GM12865 (cell line): ENCODE results near the gene NAT8L.

Experiments used
- DNase-seq: peaks from one replicate; pipeline ENCODE4 v3.0.0; 2010; ENCODE audit warnings: low read depth
- H3K4me3 ChIP-seq: 2 replicates; pipeline ENCODE4 v1.5.1; 2011; ENCODE audit warnings: mild to moderate bottlenecking, low read depth, low read length, control low read depth
- CTCF ChIP-seq: IDR thresholded peaks from 2 replicates; pipeline ENCODE4 v1.5.1; 2011; ENCODE audit warnings: low read length, control low read depth, low read depth, inconsistent platforms; ENCODE audit not compliant: insufficient read depth; ENCODE audit errors: missing control alignments

NAT8L gene

DNA sequence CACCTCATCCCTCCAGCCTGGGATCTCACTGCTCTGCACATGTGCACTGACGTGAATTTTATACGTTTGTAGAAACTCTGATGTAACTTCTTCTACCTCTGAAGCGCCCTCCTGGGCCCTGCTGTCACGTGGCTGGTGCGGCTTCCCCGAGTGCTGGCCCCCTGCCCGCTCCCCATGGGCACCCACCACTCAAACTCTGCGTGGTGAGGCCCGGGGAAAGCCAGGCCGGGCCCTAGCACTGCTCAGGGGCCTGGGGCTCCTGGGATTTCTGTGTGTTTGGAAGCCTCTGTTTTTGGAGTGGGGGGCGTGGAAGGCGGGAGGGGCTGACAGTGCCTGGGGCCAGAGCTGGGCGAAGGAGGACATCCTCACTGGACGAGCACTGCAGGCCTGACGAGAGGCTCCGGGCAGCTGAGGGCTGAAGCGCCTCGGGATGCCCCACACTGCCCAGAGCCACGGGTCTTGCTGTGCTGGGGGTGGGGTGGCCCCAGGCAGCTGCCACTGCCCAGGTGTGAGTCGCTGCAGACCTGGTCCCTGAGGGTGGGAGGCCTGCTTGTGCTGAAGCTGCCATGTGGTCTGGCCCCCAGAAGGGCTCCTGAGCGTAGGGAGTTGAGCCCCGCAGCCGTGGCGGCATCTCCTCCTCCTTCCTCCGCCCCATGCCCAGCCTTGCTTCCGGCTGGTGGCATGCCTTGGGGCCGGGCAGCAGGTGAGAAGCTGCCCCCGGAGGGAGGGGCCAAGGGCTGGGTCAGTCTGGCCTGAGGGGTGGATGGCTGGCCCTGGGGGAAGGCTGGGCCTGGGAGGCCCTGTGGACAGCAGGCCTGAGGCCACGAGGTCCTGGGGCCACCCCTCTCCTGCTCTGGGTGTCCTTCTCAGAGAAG is 7.7 kb downstream of the NAT8L start:
- TF ChIP-seq CTCF = no peak
- no peak for DNase-seq
- no peak overlapping the region for H3K4me3 ChIP-seq

GRCh38 chr4:2067446-2068197 is 8.5 kb downstream of the NAT8L start:
- H3K4me3 ChIP-seq = no peak overlapping the region
- TF ChIP-seq CTCF = no peak

DNA sequence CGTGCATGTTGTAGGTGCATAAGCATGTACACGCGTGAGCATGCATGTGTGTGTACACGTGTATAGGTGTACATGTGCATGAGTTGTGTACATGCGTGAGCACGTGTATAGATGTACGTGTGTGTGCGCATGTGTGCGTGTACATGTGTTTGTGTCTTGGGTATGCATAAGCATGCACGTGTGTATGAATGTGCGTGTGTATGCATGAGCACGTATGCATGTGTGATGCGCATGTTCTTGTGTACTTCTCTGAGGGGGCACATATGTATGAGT is 9.0 kb downstream of the NAT8L start:
- TF ChIP-seq CTCF = no peak
- no peak overlapping the region for H3K4me3 ChIP-seq
- no peak for DNase-seq

More at GRCh38 chr4:2067446-2068197, 8.5 kb downstream of the NAT8L start:
- DNase-seq = no peak

DNA sequence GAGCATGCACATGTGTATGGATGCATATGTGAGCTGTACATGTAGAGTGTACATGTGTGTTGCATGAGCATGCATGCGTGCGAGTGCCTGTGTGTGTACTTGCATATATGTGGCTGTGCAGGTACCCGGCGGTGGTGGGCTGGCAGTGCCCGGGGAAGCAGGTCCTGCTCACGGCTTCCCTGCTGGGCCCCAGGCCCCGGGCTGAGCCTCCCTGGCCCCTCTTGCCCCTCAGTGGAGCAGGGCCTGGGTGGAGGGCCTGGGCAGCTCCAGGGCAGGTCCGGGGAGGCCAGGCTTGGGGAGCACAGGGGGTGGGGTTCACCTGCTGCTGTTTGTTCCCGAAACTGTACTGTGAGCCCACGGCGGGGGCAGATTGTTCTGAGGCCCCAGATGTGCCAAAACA is 9.4 kb downstream of the NAT8L start:
- DNase-seq = no peak
- H3K4me3 ChIP-seq = no peak overlapping the region
- TF ChIP-seq CTCF = no peak

GRCh38 chr4:2069161-2069971 is 10.2 kb downstream of the NAT8L start:
- no peak for TF ChIP-seq CTCF
- DNase-seq = no peak
- no peak overlapping the region for H3K4me3 ChIP-seq

DNA sequence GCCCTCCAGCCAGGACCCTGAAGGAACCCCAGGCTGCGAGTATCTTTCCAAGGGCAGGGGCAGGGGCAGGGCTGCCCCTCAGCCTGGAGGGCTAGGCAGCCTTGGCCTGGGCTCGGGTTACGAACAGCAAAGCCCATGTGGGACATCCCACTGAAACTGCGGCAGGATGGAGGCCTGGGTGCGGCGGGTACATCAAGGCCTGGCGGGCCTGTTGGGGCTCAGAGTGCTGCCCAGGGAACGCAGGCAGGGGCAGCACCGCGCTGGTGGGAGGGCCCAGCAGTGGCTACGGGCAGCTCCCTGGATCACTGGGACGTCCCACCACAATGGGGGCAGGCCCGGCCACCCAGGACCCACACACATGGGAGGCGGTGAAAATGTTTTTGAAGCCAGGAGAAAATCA is 10.9 kb downstream of the NAT8L start:
- no peak for TF ChIP-seq CTCF
- no peak for DNase-seq
- H3K4me3 ChIP-seq = no peak overlapping the region
